Nephron (organoid): ENCODE measurements around the gene DIAPH3.
"Not testable (repeated sequence)": the region's sequence is repeated elsewhere in the genome, so short reads cannot be mapped to it uniquely, and the experiment has no call there.

Experiments
- H3K27ac Mint-ChIP-seq, 3 experiments: 2 replicates each; pipeline ENCODE4 v1.8.0; 2020; ENCODE audit warnings: mixed read lengths in 3 of 3, mild to moderate bottlenecking in 2 of 3, moderate library complexity in 1 of 3
- H3K27me3 Mint-ChIP-seq: 2 replicates; pipeline ENCODE4 v1.8.0; 2021; ENCODE audit warnings: low read depth, mild to moderate bottlenecking, moderate library complexity, mixed read lengths
- H3K36me3 Mint-ChIP-seq: 2 replicates; pipeline ENCODE4 v1.8.0; 2020; ENCODE audit warnings: low read depth, mixed read lengths
- H3K4me1 Mint-ChIP-seq: 2 replicates; pipeline ENCODE4 v1.8.0; 2020; ENCODE audit warnings: mixed read lengths
- H3K4me3 Mint-ChIP-seq, 3 experiments: 2 replicates each; pipeline ENCODE4 v1.8.0; 2020; ENCODE audit warnings: mild to moderate bottlenecking in 3 of 3, mixed read lengths in 3 of 3, moderate library complexity in 2 of 3
- H3K9me3 Mint-ChIP-seq: 2 replicates; pipeline ENCODE4 v1.8.0; 2020; ENCODE audit warnings: mixed read lengths
- CTCF ChIP-seq, 3 experiments: fragments of 200-600 bp; sonication (generic); IDR thresholded peaks; one replicate each; pipeline ENCODE4 v1.5.0; 2021; ENCODE audit warnings: antibody characterized with exemption in 3 of 3; ENCODE audit not compliant: unreplicated experiment in 3 of 3

The DIAPH3 gene

GRCh38 chr13:60095300-60095699, 68.4 kb downstream of the DIAPH3 start:
- Mint-ChIP-seq H3K36me3 (no peaks in the 10 kb centered on the region), H3K27me3 (no peaks in the 10 kb centered on the region), H3K27ac (no peak overlapping the region), H3K4me3 (no peak overlapping the region), H3K4me1 (no peaks in the 10 kb centered on the region), H3K9me3 (no peaks in the 10 kb centered on the region)
- TF ChIP-seq CTCF (IDR thresholded peaks at IDR 0.05; ENCODE audit: unreplicated experiment in 3 of 3), result no peak

- H3K27ac Mint-ChIP-seq, result no peak overlapping the region
- no peaks in the 10 kb centered on the region for H3K9me3 Mint-ChIP-seq
Observed at GRCh38 chr13:60094385-60095088, 69.2 kb downstream of the DIAPH3 start.

GRCh38 chr13:60093425-60094019, 70.2 kb downstream of the DIAPH3 start:
- no peaks in the 10 kb centered on the region for H3K36me3 Mint-ChIP-seq
- H3K4me3 Mint-ChIP-seq, result no peak overlapping the region
- no peak overlapping the region for H3K27ac Mint-ChIP-seq
- no peak for TF ChIP-seq CTCF (IDR thresholded peaks at IDR 0.05; ENCODE audit: unreplicated experiment in 3 of 3)
- H3K4me1 Mint-ChIP-seq, result no peaks in the 10 kb centered on the region
- no peaks in the 10 kb centered on the region for H3K27me3 Mint-ChIP-seq
- no peaks in the 10 kb centered on the region for H3K9me3 Mint-ChIP-seq

More at GRCh38 chr13:60094385-60095088, 69.2 kb downstream of the DIAPH3 start:
- Mint-ChIP-seq H3K36me3 (no peaks in the 10 kb centered on the region), H3K4me1 (no peaks in the 10 kb centered on the region), H3K27me3 (no peaks in the 10 kb centered on the region), H3K4me3 (no peak overlapping the region)
- no peak for TF ChIP-seq CTCF (IDR thresholded peaks at IDR 0.05; ENCODE audit: unreplicated experiment in 3 of 3)

- no peak for TF ChIP-seq CTCF (IDR thresholded peaks at IDR 0.05; ENCODE audit: unreplicated experiment in 3 of 3)
- Mint-ChIP-seq H3K9me3 (no peaks in the 10 kb centered on the region), H3K27me3 (no peaks in the 10 kb centered on the region), H3K36me3 (no peaks in the 10 kb centered on the region), H3K27ac (no peak overlapping the region), H3K4me1 (no peaks in the 10 kb centered on the region), H3K4me3 (no peak overlapping the region)
Observed at GRCh38 chr13:60091573-60091972, 72.2 kb downstream of the DIAPH3 start.

- H3K4me3 Mint-ChIP-seq, result no peak overlapping the region
- TF ChIP-seq CTCF (IDR thresholded peaks at IDR 0.05; ENCODE audit: unreplicated experiment in 3 of 3), result no peak
- H3K27ac Mint-ChIP-seq, result no peak overlapping the region
- H3K9me3 Mint-ChIP-seq, result no peaks in the 10 kb centered on the region
- no peaks in the 10 kb centered on the region for H3K4me1 Mint-ChIP-seq
- no peaks in the 10 kb centered on the region for H3K36me3 Mint-ChIP-seq
- no peaks in the 10 kb centered on the region for H3K27me3 Mint-ChIP-seq
Observed at GRCh38 chr13:60090574-60090973, 73.2 kb downstream of the DIAPH3 start.

GRCh38 chr13:60083780-60084179, 79.9 kb downstream of the DIAPH3 start:
- not testable (repeated sequence) for H3K4me1 Mint-ChIP-seq, H3K4me3 Mint-ChIP-seq, H3K27ac Mint-ChIP-seq, H3K9me3 Mint-ChIP-seq, H3K36me3 Mint-ChIP-seq, H3K27me3 Mint-ChIP-seq
